HepG2 (cell line): ENCODE data around the gene ENC1. TPM values are rescaled to one million over a fixed set of nuclear protein-coding genes. Genes with fewer than 3 reads are reported as not detected.

Source experiments
- ATF1 ChIP-seq: IDR thresholded peaks from 2 replicates; pipeline ENCODE4 v1.6.1; 2016; ENCODE audit warnings: mild to moderate bottlenecking, control low read depth
- CREB3 ChIP-seq: sonication (generic); formaldehyde crosslinking; IDR thresholded peaks from 2 replicates; pipeline ENCODE4 v1.5.0; 2020; ENCODE audit warnings: missing genetic modification reagents
- CSRNP1 ChIP-seq: sonication (generic); formaldehyde crosslinking; IDR thresholded peaks from 2 replicates; pipeline ENCODE4 v1.8.1; 2023; ENCODE audit warnings: mild to moderate bottlenecking, missing genetic modification reagents
- GLI4 ChIP-seq: sonication (generic); formaldehyde crosslinking; IDR thresholded peaks from 2 replicates; pipeline ENCODE4 v1.5.1; 2020; ENCODE audit warnings: missing genetic modification reagents, mild to moderate bottlenecking, moderate library complexity, borderline replicate concordance
- IRF2 ChIP-seq: IDR thresholded peaks from 2 replicates; pipeline ENCODE4 v1.6.1; 2018; ENCODE audit warnings: missing genetic modification reagents, missing compliant biosample characterization
- KDM5A ChIP-seq: fragments of 200-600 bp; sonication (generic); IDR thresholded peaks from 2 replicates; pipeline ENCODE4 v1.7.0; 2018; ENCODE audit warnings: antibody characterized with exemption, mild to moderate bottlenecking, low read length, borderline replicate concordance
- RELA ChIP-seq: sonication (generic); formaldehyde crosslinking; IDR thresholded peaks from 2 replicates; pipeline ENCODE4 v1.4.0; 2020; ENCODE audit warnings: missing genetic modification reagents
- SKIL ChIP-seq: sonication (generic); formaldehyde crosslinking; IDR thresholded peaks from 2 replicates; pipeline ENCODE4 v1.8.0; 2022; ENCODE audit warnings: missing genetic modification reagents, mild to moderate bottlenecking, moderate library complexity, borderline replicate concordance
- SP5 ChIP-seq: IDR thresholded peaks from 2 replicates; pipeline ENCODE4 v1.6.1; 2016; ENCODE audit warnings: low read depth, borderline replicate concordance
- ZFY ChIP-seq: sonication (generic); formaldehyde crosslinking; IDR thresholded peaks from 2 replicates; pipeline ENCODE4 v1.4.0; 2020; ENCODE audit warnings: missing genetic modification reagents
- ZNF17 ChIP-seq: sonication (generic); formaldehyde crosslinking; IDR thresholded peaks from 2 replicates; pipeline ENCODE4 v1.5.0; 2020; ENCODE audit warnings: mild to moderate bottlenecking, missing genetic modification reagents
- ZNF281 ChIP-seq: sonication (generic); formaldehyde crosslinking; IDR thresholded peaks from 2 replicates; pipeline ENCODE4 v1.4.0; 2020; ENCODE audit warnings: missing genetic modification reagents, borderline replicate concordance
- ZNF572 ChIP-seq: sonication (generic); formaldehyde crosslinking; IDR thresholded peaks from 2 replicates; pipeline ENCODE4 v1.5.1; 2020; ENCODE audit warnings: mild to moderate bottlenecking, missing genetic modification reagents
- ZNF660 ChIP-seq: sonication (generic); formaldehyde crosslinking; IDR thresholded peaks from 2 replicates; pipeline ENCODE4 v1.5.1; 2020; ENCODE audit warnings: mild to moderate bottlenecking, low read depth, missing genetic modification reagents, borderline replicate concordance
- ZNF687 ChIP-seq: sonication (generic); formaldehyde crosslinking; IDR thresholded peaks from 2 replicates; pipeline ENCODE4 v1.5.1; 2020; ENCODE audit warnings: mild to moderate bottlenecking, missing genetic modification reagents, moderate library complexity
- ZNF784 ChIP-seq: sonication (generic); formaldehyde crosslinking; IDR thresholded peaks from 2 replicates; pipeline ENCODE4 v1.5.1; 2020; ENCODE audit warnings: missing genetic modification reagents, mild to moderate bottlenecking, borderline replicate concordance
- polyA plus RNA-seq, 8 experiments: library from polyadenylated mRNA; depleted of rRNA in 3 of 8; stranded (reverse) in 7 of 8; unstranded in 1 of 8; fragments of >200 nt; fragmentation: Illumina TruSeq in 4 of 8; extraction: Trizol in 4 of 8; gene quantifications; 2 replicates each; pipeline versions ENCODE4 v1.2.1 to v1.2.3, GENCODE V29; 2011 to 2016; ENCODE audit warnings: low read depth in 4 of 8, missing spikeins in 1 of 8, mixed read lengths in 1 of 8; ENCODE audit not compliant: insufficient read depth in 1 of 8
- total RNA-seq, 5 experiments: library from RNA; depleted of rRNA; stranded (reverse); fragments of >200 nt; fragmentation: Illumina TruSeq; extraction: Trizol; gene quantifications; 2 replicates each; pipeline ENCODE4 v1.2.3, GENCODE V29; 2016; ENCODE audit warnings: low read depth in 1 of 5

The ENC1 gene
- total and polyA plus RNA-seq, 2 of the 13 experiments (the other 11 are each of a cell fraction or from before 2014, with no cell fraction given): 63.8 to 64.4 TPM

- peak; percentile 87 for TF ChIP-seq SP5 (CRISPR knock-in tag)
- TF ChIP-seq ZFY (CRISPR knock-in tag): 0 out of 2 replicates have a peak, but pooled peaks have one; percentile 0
- TF ChIP-seq CREB3 (CRISPR knock-in tag): no peak
- peak; percentile 87 for TF ChIP-seq SKIL (CRISPR knock-in tag)
- TF ChIP-seq ATF1 (CRISPR knock-in tag): no peak
- TF ChIP-seq ZNF660: no peak
- no peak for TF ChIP-seq RELA (CRISPR knock-in tag)
- peak; percentile 76; the same call in 1 of the 2 replicates for TF ChIP-seq GLI4 (CRISPR knock-in tag)
- peak; percentile 91 for TF ChIP-seq CSRNP1
- TF ChIP-seq ZNF784: peak; percentile 93
- no peak for TF ChIP-seq ZNF17 (CRISPR knock-in tag)
- TF ChIP-seq ZNF572 (CRISPR knock-in tag): no peak; the same call in 1 of the 2 replicates
- TF ChIP-seq ZNF281 (CRISPR knock-in tag): peak; percentile 55; the same call in 1 of the 2 replicates
- peak; percentile 79; the same call in 1 of the 2 replicates for TF ChIP-seq IRF2 (CRISPR knock-in tag)
- TF ChIP-seq KDM5A: peak; percentile 43; the same call in 1 of the 2 replicates
- TF ChIP-seq ZNF687 (CRISPR knock-in tag): peak; percentile 77
Measured at GRCh38 chr5:74640450-74640953, at the start of gene ENC1 (continued).
